Osteoblast (primary cell): ENCODE data around the gene ADO. TPM values are rescaled to one million over a fixed set of nuclear protein-coding genes. Genes with fewer than 3 reads are reported as not detected.

Experiments used
- DNase-seq: peaks from one replicate; pipeline ENCODE4 v3.0.0; 2011; ENCODE audit warnings: low spot score, mixed read lengths; ENCODE audit not compliant: insufficient read length; ENCODE audit errors: missing footprints
- H2AFZ ChIP-seq: 2 replicates; pipeline ENCODE4 v1.6.0; 2011; ENCODE audit warnings: mild to moderate bottlenecking, low read length
- H3K27ac ChIP-seq: 2 replicates; pipeline ENCODE4 v1.5.1; 2011; ENCODE audit warnings: mild to moderate bottlenecking, low read depth, low read length, moderate library complexity
- H3K27me3 ChIP-seq: 2 replicates; pipeline ENCODE4 v1.6.0; 2012; ENCODE audit warnings: mild to moderate bottlenecking, control low read depth, inconsistent platforms, low read length, moderate library complexity; ENCODE audit not compliant: insufficient read depth
- H3K36me3 ChIP-seq: 2 replicates; pipeline ENCODE4 v1.5.1; 2011; ENCODE audit warnings: mild to moderate bottlenecking, low read length, control low read depth, moderate library complexity; ENCODE audit not compliant: insufficient read depth
- H3K4me1 ChIP-seq: 2 replicates; pipeline ENCODE4 v1.5.1; 2011; ENCODE audit warnings: mild to moderate bottlenecking, low read length, control low read depth, moderate library complexity; ENCODE audit not compliant: insufficient read depth
- H3K4me2 ChIP-seq: 2 replicates; pipeline ENCODE4 v1.6.0; 2011; ENCODE audit warnings: mild to moderate bottlenecking, low read length; ENCODE audit not compliant: insufficient read depth
- H3K4me3 ChIP-seq: fragments of 200-600 bp; sonication (generic); 3 replicates; pipeline ENCODE4 v1.5.1; 2012; ENCODE audit warnings: mild to moderate bottlenecking, low read length, inconsistent platforms; ENCODE audit not compliant: insufficient read depth
- H3K79me2 ChIP-seq: 2 replicates; pipeline ENCODE4 v1.6.0; 2012; ENCODE audit warnings: mild to moderate bottlenecking, low read length, control low read depth, inconsistent platforms; ENCODE audit not compliant: insufficient read depth
- H3K9me3 ChIP-seq: 2 replicates; pipeline ENCODE4 v1.5.1; 2011; ENCODE audit warnings: low read depth, low read length, control low read depth
- H4K20me1 ChIP-seq: 2 replicates; pipeline ENCODE4 v1.6.0; 2012; ENCODE audit warnings: mild to moderate bottlenecking, low read length, control low read depth; ENCODE audit not compliant: insufficient read depth
- total RNA-seq: library from RNA; depleted of rRNA; stranded (reverse); fragments of >200 nt; gene quantifications from 2 replicates; pipeline ENCODE4 v1.2.3, GENCODE V29; 2012
- TF ChIP-seq, protein P1 (sequence below): IDR thresholded peaks from 2 replicates; pipeline ENCODE4 v1.5.1; 2011; ENCODE audit warnings: mild to moderate bottlenecking, low read depth, low read length, moderate library complexity; ENCODE audit errors: extremely low read depth

Gene ADO
- total RNA-seq, 1 donor: 29.3 TPM

DNA sequence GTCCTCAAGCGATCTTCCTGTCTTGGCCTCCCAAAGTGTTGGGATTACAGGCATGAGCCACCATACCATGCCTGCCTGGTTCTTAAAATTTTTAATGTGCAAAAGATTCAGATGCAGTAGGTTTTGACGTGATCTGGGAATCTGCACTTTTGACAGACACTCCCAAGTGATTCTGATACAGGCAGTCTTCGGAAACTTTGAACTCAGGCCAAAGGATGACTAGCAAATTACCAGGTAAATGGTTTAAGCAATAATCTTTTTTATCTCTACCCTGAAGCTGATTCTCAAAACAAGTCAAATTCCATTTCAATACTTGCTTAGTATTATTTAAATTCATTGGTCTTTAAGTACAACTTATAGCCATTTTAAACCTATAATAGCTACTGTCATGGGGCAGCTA, 2.6 kb upstream of the ADO start:
- H2AFZ ChIP-seq: no peak overlapping the region
- no peak for DNase-seq
- no peak overlapping the region for H3K4me3 ChIP-seq
- H3K79me2 ChIP-seq: peaks cover 20% of the 10 kb centered on the region
- TF ChIP-seq, protein P1, sequence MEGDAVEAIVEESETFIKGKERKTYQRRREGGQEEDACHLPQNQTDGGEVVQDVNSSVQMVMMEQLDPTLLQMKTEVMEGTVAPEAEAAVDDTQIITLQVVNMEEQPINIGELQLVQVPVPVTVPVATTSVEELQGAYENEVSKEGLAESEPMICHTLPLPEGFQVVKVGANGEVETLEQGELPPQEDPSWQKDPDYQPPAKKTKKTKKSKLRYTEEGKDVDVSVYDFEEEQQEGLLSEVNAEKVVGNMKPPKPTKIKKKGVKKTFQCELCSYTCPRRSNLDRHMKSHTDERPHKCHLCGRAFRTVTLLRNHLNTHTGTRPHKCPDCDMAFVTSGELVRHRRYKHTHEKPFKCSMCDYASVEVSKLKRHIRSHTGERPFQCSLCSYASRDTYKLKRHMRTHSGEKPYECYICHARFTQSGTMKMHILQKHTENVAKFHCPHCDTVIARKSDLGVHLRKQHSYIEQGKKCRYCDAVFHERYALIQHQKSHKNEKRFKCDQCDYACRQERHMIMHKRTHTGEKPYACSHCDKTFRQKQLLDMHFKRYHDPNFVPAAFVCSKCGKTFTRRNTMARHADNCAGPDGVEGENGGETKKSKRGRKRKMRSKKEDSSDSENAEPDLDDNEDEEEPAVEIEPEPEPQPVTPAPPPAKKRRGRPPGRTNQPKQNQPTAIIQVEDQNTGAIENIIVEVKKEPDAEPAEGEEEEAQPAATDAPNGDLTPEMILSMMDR: no peak
- H4K20me1 ChIP-seq: peaks cover 12% of the 10 kb centered on the region
- H3K9me3 ChIP-seq: no peaks in the 10 kb centered on the region
- H3K4me2 ChIP-seq: no peak overlapping the region
- H3K4me1 ChIP-seq: peaks cover 15% of the 10 kb centered on the region
- H3K36me3 ChIP-seq: no peaks in the 10 kb centered on the region
- H3K27ac ChIP-seq: no peak overlapping the region
- H3K27me3 ChIP-seq: peaks cover 10% of the 10 kb centered on the region

DNA sequence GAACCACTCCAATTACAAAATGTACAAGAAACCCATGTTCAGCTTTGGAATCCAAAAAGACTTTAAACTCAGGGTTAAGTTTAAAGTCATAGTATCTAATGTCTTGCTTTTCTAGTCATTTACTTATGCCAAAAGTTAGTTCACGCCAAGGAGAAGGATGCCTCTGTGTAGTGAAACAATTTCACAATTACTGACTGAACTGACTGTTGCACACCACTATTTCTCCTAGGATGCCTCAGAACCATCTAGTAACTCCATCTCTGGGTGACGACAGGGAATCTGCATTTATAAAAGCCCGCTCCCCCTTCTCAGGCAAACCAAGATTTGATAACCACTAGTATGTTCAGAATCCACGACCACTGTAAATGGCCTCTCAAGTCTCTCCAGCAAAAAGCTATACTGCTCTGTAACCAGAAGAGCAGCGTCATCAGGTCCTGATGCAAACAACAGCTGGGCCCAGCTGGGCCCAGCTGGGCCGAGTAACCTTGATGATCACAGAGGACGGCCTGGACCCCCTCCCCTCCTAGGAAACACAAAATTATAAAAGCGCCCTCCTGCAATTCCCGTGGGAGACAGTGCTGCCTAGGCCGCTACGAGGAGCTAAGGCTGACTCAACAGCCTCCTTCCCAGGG, 680 bp upstream of the ADO start:
- DNase-seq: no peak
- Histone ChIP-seq H3K79me2 (peaks cover 39% of the 10 kb centered on the region), H3K4me3 (peak overlapping the region; percentile 87)

DNA sequence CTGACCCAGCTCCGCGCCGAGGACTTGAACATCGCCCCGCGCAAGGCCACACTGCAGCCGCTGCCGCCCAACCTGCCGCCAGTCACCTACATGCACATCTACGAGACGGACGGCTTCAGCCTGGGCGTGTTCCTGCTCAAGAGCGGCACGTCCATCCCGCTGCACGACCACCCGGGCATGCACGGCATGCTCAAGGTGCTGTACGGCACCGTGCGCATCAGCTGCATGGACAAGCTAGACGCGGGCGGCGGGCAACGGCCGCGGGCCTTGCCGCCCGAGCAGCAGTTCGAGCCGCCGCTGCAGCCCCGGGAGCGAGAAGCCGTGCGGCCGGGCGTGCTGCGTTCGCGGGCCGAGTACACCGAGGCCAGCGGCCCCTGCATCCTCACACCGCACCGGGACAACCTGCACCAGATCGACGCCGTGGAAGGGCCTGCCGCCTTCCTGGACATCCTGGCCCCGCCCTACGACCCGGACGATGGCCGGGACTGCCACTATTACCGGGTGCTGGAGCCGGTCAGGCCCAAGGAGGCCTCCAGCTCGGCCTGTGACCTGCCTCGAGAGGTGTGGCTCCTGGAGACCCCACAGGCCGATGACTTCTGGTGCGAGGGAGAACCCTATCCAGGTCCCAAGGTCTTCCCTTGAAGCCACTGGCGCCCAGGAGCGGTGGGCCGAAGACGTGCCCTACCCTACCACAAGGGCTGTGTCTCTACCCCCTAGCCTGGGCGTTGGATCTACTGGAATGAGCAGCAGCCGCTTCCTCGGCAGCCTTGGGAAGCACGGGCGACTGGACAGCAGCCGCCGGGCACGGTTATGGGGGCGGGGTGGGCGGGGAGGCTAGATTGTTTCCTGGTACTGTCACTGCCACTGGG, 945 bp downstream of the ADO start:
- peak overlapping the region; percentile 94 for H3K4me2 ChIP-seq
- peaks cover under 1% of the 10 kb centered on the region for H3K27me3 ChIP-seq
- H3K4me3 ChIP-seq: peak overlapping the region; percentile 87
- H4K20me1 ChIP-seq: peaks cover 32% of the 10 kb centered on the region
- H3K36me3 ChIP-seq: no peaks in the 10 kb centered on the region
- peak overlapping the region; percentile 100 for H2AFZ ChIP-seq
- peak; percentile 94 for DNase-seq
- H3K4me1 ChIP-seq: peaks cover 21% of the 10 kb centered on the region
- TF ChIP-seq, protein P1: no peak
- H3K9me3 ChIP-seq: no peaks in the 10 kb centered on the region
- peaks cover 45% of the 10 kb centered on the region for H3K79me2 ChIP-seq
- peak overlapping the region; percentile 95 for H3K27ac ChIP-seq

More for the DNA sequence above, 680 bp upstream of the ADO start:
- Histone ChIP-seq H3K27me3 (peaks cover 9% of the 10 kb centered on the region), H3K9me3 (no peaks in the 10 kb centered on the region), H3K4me2 (peak overlapping the region; percentile 94), H3K27ac (peak overlapping the region; percentile 95), H4K20me1 (peaks cover 27% of the 10 kb centered on the region), H3K36me3 (no peaks in the 10 kb centered on the region), H3K4me1 (peaks cover 21% of the 10 kb centered on the region), H2AFZ (peak overlapping the region; percentile 100)
- TF ChIP-seq, protein P1: no peak

DNA sequence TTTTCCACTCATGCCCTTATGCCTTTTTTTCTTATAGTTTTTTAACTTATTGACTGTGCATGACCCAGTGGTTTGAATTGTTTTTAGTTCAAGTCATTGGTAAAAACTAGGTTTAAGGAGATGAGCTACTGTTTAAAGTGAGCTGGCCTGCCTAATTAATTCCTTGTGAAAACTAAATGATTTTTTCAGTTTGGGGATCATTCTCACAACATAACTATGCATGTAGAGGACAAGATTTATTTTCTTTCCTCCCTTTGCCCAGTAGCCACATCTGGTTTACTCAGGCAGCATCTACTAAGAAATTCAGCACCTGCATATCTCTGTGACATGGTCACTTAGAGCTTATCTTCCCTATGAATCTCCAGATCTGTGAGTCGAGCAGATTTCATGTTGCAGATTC, 1.7 kb downstream of the ADO start:
- Histone ChIP-seq H3K9me3 (no peaks in the 10 kb centered on the region), H3K4me3 (peak overlapping the region; percentile 87), H3K36me3 (no peaks in the 10 kb centered on the region), H3K4me1 (peaks cover 21% of the 10 kb centered on the region), H3K27ac (no peak overlapping the region), H3K27me3 (no peaks in the 10 kb centered on the region), H3K4me2 (peak overlapping the region; percentile 94), H2AFZ (no peak overlapping the region), H4K20me1 (peaks cover 37% of the 10 kb centered on the region), H3K79me2 (peaks cover 45% of the 10 kb centered on the region)
- TF ChIP-seq, protein P1: no peak
- DNase-seq: peak; percentile 87
